ENCODE results near the gene LRRC27.

LRRC27 gene

DNA sequence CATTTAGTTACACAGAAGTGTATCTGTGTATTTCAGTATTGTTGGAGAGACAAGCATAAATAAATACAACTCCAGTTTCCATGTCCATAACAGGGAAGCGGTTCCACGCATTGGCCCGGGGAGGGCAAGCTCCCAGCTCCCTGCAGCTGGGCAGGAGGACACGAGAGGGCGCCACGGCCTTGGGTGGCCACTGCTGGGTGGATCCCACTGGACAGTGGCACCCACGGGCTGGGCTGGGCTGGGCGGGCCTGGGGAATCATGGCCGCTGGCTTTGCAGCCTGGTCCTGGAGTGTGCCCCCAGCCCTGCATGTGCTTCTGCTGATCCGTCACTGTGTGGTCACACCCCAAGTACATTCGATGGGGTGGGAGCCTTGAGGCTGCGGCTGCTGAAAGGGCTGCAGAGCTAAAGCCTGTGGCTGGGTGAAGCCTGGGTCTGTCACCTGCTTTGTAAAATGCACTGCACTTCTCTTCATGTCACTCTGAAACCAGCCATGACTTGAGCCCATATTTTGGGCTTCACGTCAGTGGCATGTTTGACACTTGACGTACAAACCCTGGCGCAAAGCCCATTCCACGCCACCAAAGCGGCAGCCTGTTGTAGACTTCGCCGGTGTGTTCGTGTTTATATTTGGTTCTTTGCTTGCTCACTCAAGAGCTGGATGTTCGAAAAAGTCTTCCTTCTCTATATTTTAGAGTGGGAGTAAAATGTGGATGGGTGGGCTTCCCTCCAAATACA, 27.5 kb downstream of the LRRC27 start:
- Histone ChIP-seq H3K36me3 (ENCODE audit: insufficient read depth, low read length) (no peaks in the 10 kb centered on the region), H3K4me1 (ENCODE audit: insufficient read depth, low read length) (no peaks in the 10 kb centered on the region), H3K9ac (ENCODE audit: low read depth, low read length) (no peak overlapping the region), H3K9me3 (ENCODE audit: control insufficient read depth, insufficient read depth, low read length) (no peaks in the 10 kb centered on the region)

DNA sequence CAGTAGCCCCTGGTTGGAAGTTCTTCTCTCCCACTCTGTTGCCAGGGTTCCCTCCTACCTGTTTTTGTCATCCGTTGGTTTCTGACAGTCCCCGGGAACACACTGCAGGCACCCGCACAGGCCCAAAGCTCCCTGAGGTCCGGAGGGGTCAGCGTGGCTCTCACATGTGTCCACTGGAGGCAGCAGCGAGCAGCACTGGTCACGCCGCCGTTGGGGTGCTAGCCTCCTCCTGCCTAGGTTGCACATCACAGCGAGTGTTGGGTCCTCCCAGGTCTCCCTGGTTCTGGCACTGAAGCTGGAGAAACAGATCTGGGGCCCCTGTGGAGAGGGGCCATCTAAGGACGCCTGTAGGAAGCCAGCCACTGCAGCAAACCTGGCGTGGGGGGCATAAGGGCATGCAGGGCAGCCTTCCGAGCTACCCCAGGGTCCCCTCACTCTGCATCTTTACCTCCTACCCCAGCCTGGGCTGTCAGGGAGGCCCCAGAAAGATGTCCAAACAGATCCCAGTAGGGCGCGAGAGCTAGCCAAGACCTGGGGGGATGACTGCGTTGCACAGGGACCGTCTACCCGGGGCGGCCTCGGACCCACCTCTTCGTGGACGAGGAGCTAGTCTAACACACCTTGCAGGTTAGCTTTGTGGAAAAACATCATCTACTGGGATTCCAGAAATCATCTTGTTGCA, 28.9 kb downstream of the LRRC27 start:
- H3K36me3 ChIP-seq (ENCODE audit: insufficient read depth, low read length), result no peaks in the 10 kb centered on the region
- H3K4me1 ChIP-seq (ENCODE audit: insufficient read depth, low read length), result no peaks in the 10 kb centered on the region
- no peaks in the 10 kb centered on the region for H3K9me3 ChIP-seq (ENCODE audit: control insufficient read depth, insufficient read depth, low read length)
- no peak overlapping the region for H3K9ac ChIP-seq (ENCODE audit: low read depth, low read length)

DNA sequence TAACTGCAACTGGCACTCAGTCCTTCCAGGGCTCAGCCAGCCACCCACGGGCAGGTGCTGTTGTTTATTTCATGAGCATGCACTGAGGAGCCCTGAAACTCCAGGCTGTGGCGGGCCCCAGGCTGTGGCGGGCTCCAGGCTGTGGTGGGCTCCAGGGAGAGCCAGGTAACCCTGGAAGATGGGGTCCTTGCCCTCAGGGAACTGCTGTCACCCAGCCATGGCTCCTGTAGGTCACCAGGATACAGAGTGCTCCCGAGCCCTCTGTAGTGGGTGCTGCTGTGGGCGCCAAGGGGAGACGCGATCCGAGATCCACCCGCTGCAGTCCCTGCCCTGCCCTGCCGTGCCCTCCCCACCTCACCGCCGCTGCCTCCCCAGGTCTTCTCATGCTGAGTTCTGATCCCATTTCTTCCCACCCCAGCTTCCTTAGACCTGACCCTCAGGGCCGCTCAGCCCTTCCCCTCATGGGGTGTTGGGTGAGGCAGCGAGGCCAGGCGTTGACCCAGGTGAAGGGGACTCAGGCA, 29.6 kb downstream of the LRRC27 start:
- Histone ChIP-seq H3K9ac (ENCODE audit: low read depth, low read length) (no peak overlapping the region), H3K9me3 (ENCODE audit: control insufficient read depth, insufficient read depth, low read length) (no peaks in the 10 kb centered on the region), H3K4me1 (ENCODE audit: insufficient read depth, low read length) (no peaks in the 10 kb centered on the region), H3K36me3 (ENCODE audit: insufficient read depth, low read length) (no peaks in the 10 kb centered on the region)

DNA sequence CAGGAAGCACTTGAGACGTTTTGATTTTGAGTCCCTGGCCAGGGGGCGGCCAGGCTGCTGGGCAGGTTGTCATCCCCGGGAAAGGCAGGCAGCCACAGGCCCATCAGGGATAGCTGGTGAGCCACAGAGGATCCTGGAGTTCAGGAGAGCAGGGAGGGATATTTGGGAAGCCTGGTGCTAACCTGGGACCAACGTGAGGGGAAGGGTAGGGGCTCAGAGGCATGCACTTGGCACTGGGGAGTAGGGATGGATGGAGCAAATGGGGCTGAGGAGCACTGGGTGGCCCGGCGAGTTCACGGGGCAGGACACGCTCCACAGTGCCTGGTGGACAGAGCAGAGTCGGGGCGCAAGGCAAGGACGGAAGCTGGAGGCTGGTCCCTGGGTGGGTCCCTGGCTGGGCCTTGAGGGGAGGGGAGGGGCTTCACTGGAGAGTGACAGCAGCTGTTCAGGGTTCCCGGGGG, 30.2 kb downstream of the LRRC27 start:
- Histone ChIP-seq H3K9ac (ENCODE audit: low read depth, low read length) (no peak overlapping the region), H3K36me3 (ENCODE audit: insufficient read depth, low read length) (no peaks in the 10 kb centered on the region), H3K4me1 (ENCODE audit: insufficient read depth, low read length) (no peaks in the 10 kb centered on the region), H3K9me3 (ENCODE audit: control insufficient read depth, insufficient read depth, low read length) (no peaks in the 10 kb centered on the region)

DNA sequence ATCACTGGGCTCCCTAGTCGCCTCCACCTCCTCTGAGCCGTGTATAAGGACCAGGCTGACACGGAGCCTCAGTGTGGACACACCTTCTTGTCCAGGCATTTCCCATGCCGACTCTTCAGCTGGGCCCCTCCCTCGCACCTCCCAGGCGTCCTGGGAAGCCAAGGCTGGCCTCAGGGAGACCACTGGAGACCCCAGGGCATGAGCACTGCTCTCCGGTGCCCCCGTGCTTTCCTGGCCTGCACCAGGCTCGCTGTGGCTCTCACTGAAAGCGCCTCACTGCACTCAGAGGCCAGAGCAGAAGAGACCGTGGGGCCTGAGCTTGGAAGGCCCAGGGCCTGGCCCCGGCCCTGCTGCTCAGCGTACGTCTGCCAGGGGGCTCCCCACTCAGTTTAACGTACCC, 31.4 kb downstream of the LRRC27 start:
- H3K9ac ChIP-seq (ENCODE audit: low read depth, low read length), result no peak overlapping the region

DNA sequence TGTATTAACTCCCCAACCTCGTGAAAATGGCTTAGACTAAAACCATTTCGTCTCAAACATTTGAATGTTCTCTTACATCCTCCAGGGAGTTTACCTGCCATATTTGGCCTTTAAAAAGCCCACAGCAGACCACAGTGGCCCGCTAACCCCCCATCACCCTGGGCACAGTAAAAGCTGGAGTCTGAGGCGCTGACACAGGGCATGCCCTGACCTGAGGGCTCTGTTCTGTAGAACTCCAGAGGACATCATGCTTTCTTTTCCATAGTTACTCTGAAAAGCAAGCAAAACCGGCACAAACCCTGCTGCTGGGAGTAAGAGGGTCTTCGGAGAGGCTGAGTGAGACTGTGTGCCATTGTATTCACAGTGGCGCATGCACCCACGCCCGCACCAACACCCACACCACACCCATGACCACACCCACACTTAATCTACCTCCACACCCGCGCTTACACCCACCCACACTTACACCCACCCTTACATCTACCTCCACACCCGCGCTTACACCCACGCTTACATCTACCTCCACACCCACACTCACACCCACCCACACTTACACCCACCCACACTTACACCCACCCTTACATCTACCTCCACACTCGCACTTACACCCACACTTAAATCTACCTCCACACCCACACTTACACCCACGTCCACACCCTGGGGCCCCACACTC, 32.1 kb downstream of the LRRC27 start:
- no peak overlapping the region for H3K9ac ChIP-seq (ENCODE audit: low read depth, low read length)
- no peaks in the 10 kb centered on the region for H3K9me3 ChIP-seq (ENCODE audit: control insufficient read depth, insufficient read depth, low read length)
- H3K4me1 ChIP-seq (ENCODE audit: insufficient read depth, low read length), result no peaks in the 10 kb centered on the region
- no peaks in the 10 kb centered on the region for H3K36me3 ChIP-seq (ENCODE audit: insufficient read depth, low read length)

More for the DNA sequence above, 31.4 kb downstream of the LRRC27 start:
- no peaks in the 10 kb centered on the region for H3K36me3 ChIP-seq (ENCODE audit: insufficient read depth, low read length)
- no peaks in the 10 kb centered on the region for H3K4me1 ChIP-seq (ENCODE audit: insufficient read depth, low read length)
- no peaks in the 10 kb centered on the region for H3K9me3 ChIP-seq (ENCODE audit: control insufficient read depth, insufficient read depth, low read length)

DNA sequence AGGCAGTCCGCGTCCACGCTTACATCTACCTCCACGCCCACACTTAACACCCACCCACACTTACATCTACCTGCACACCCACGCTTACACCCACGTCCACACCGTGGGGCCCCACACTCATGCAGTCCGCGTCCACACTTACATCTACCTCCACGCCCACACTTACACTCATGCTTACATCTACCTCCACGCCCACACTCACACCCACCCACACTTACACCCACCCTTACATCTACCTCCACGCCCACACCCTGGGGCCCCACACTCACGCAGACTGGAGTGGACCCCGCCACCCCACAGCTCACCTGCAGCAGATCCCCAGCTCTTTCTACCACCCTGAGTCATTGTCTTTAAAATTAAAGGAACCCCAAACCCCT, 32.6 kb downstream of the LRRC27 start:
- H3K36me3 ChIP-seq (ENCODE audit: insufficient read depth, low read length), result no peaks in the 10 kb centered on the region
- no peak overlapping the region for H3K9ac ChIP-seq (ENCODE audit: low read depth, low read length)
- H3K9me3 ChIP-seq (ENCODE audit: control insufficient read depth, insufficient read depth, low read length), result no peaks in the 10 kb centered on the region
- no peaks in the 10 kb centered on the region for H3K4me1 ChIP-seq (ENCODE audit: insufficient read depth, low read length)

DNA sequence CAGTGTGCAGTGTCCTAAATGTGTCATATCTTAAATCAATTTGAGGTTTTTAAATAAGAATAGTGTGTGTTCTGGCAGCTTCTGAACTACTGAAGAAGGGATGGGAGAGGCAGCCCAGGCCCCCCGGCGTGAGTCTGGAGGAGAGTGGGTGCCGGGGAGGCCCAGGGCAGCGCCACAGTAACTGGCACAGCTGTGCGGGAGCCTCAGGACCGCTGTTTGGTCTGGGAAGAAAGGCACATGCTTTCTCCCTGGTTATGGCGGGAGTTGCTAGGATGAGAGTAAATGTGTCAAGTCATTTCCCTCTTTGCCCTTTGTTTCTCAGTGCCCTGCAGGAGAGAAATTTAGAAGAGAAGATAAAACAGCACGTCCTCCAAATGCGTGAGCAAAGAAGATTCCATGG, 33.1 kb downstream of the LRRC27 start:
- Histone ChIP-seq H3K4me1 (ENCODE audit: insufficient read depth, low read length) (no peaks in the 10 kb centered on the region), H3K9ac (ENCODE audit: low read depth, low read length) (no peak overlapping the region), H3K36me3 (ENCODE audit: insufficient read depth, low read length) (no peaks in the 10 kb centered on the region), H3K9me3 (ENCODE audit: control insufficient read depth, insufficient read depth, low read length) (no peaks in the 10 kb centered on the region)

DNA sequence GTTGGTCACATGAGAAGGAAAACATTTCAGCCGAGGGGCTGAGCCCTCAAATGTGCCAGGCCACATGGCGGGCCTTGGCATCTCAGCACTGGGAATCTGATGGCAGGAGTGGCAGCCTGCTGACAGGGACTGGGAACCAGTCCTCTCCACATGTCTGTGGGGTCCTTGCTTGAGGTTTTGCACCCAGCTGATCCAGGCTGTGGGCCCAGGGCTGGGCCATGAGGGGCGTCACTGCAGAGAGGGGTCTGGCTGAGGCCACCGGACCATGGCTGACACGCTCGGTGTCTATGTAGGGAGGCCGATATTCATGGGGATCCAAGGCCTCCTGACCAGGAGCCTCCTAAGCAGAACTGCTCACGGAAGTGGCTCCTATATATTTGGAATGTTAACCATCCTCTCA, 34.0 kb downstream of the LRRC27 start:
- Histone ChIP-seq H3K9ac (ENCODE audit: low read depth, low read length) (no peak overlapping the region), H3K9me3 (ENCODE audit: control insufficient read depth, insufficient read depth, low read length) (no peaks in the 10 kb centered on the region), H3K36me3 (ENCODE audit: insufficient read depth, low read length) (no peaks in the 10 kb centered on the region), H3K4me1 (ENCODE audit: insufficient read depth, low read length) (no peaks in the 10 kb centered on the region)

DNA sequence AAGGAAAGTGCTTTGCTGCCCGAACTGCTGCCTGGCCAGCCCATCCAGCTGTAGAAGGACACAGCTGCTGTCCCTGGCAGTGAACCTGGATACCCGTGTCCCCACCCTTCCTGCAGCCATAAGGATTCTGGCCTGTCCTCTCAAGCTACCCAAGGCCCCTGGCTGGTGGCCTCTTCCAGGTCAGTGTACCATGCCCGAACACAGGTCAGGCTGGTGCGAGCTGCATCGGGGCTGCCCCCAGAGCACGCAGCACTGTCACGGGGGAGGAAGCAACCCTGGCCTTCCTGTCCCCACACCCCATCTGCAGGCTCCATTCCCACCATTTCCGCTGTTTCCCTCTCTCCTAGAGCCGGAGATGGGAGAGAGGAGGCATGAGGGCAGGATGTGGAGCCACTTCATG, 34.5 kb downstream of the LRRC27 start:
- Histone ChIP-seq H3K36me3 (ENCODE audit: insufficient read depth, low read length) (no peaks in the 10 kb centered on the region), H3K9ac (ENCODE audit: low read depth, low read length) (no peak overlapping the region), H3K9me3 (ENCODE audit: control insufficient read depth, insufficient read depth, low read length) (no peaks in the 10 kb centered on the region)

DNA sequence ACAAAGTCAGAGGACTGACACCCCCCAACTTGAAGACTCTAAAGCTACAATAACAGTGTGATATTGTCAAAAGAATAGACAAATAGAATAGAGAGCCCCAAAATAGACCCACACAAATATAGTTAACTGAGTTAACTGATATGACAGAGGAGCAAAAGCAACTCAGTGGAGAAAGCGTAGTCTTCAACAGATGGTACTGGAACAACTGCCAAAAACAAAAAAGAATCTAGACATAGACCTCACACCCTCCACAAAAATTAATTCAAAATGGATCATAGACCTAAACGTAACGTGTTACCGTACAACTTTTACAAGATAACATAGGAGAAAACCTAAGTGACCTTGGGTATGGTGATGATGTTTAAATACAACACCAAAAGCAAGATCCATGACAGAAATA, 36.4 kb downstream of the LRRC27 start:
- H3K4me1 ChIP-seq (ENCODE audit: insufficient read depth, low read length), result no peaks in the 10 kb centered on the region

More for the DNA sequence above, 34.5 kb downstream of the LRRC27 start:
- no peaks in the 10 kb centered on the region for H3K4me1 ChIP-seq (ENCODE audit: insufficient read depth, low read length)

DNA sequence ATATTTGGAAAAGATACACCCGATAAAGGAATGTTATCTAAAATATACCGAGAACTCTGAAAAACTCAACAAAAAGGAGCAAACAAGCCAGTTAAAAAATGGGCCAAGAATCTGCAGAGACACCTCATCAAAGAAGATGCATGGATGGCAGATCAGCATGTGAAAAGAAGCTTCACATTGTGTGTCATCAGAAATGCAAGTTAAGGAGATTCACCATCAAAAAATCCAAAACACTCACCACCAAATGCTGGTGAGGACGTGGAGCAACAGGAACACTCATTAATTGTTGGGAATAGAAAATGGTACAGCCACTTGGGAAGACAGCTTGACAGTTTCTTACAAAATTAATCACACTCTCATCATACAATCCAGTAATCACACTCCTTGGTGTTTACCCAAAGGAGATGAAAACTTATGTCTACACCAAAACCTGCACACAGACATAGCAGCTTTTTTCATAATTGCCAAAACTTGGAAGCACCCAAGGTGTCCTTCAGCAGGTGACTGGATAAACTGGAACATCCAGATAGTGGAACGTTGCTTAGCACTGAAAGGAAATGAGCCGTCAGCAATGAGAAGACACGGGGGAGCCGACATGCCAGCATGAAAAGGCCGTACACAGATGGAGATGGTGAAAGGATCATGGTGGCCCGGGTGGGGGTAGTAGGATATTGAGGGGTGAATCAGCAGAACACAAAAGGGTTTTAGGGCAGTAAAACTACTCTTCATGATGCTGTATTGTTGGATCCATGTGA, 37.1 kb downstream of the LRRC27 start:
- H3K4me1 ChIP-seq (ENCODE audit: insufficient read depth, low read length), result no peaks in the 10 kb centered on the region
- H3K9me3 ChIP-seq (ENCODE audit: control insufficient read depth, insufficient read depth, low read length), result no peaks in the 10 kb centered on the region
- H3K36me3 ChIP-seq (ENCODE audit: insufficient read depth, low read length), result no peaks in the 10 kb centered on the region
- no peak overlapping the region for H3K9ac ChIP-seq (ENCODE audit: low read depth, low read length)

More for the DNA sequence above, 36.4 kb downstream of the LRRC27 start:
- Histone ChIP-seq H3K36me3 (ENCODE audit: insufficient read depth, low read length) (no peaks in the 10 kb centered on the region), H3K9ac (ENCODE audit: low read depth, low read length) (no peak overlapping the region), H3K9me3 (ENCODE audit: control insufficient read depth, insufficient read depth, low read length) (no peaks in the 10 kb centered on the region)

DNA sequence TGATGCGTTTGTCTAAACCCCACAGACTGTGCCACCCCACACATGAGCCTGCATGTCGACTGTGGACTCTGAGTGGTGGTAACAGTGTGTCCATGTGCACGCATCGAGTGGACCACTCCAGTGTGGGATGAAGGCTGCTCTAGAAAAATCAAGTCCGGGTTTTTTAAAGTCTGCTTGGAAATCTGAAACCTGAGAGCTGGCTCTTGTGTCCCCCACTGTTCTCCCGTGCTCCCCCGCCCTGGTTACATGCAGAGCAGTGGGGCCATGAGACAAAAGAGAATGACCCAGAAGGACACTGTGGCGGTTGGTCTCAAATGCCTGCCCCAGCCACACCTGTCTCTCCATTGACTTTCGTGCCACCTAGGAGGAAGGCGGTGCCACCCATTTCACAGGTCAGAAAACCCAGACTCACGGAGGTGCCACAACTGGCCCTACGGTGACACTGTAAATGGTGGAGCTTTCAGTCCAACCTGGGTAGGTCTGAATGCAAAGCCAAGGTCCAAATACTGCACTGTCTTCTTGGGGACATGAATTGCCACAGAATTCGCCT, 37.7 kb downstream of the LRRC27 start:
- Histone ChIP-seq H3K4me1 (ENCODE audit: insufficient read depth, low read length) (no peaks in the 10 kb centered on the region), H3K9ac (ENCODE audit: low read depth, low read length) (no peak overlapping the region), H3K9me3 (ENCODE audit: control insufficient read depth, insufficient read depth, low read length) (no peaks in the 10 kb centered on the region), H3K36me3 (ENCODE audit: insufficient read depth, low read length) (no peaks in the 10 kb centered on the region)
